ENCODE results near the gene CDC37. TPM values are rescaled to one million over a fixed set of nuclear protein-coding genes. Genes with fewer than 3 reads are reported as not detected.

Gene CDC37
- total RNA-seq, 4 donors from 2014 or later = 128 to 171 (median 152) TPM

DNA sequence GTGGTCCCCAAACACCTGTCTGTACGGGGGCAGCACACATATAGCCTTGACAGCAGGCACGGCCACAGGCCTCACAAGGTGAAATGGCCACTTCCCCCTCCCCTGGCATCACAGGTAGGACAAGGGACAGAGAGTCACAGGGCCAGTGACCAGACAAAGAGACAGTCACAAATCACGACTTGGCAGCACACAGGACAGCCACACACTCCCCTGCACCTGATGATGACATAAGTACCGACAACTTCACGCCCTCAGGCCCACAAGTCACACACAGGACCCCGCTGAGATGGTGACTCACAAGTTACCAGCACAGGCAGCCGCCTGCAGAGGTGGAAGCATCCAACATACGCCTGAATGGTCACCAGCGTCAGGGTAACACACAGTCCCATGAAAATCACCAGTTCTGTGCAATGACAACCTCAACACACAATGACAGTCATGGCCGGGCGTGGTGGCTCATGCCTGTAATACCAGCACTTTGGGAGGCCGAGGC is 39.5 kb downstream of the CDC37 start:
- Histone ChIP-seq H3K4me3 (no peak overlapping the region), H3K27me3 (no peaks in the 10 kb centered on the region), H3K27ac (no peak overlapping the region), H3K9me3 (no peaks in the 10 kb centered on the region), H3K4me1 (no peaks in the 10 kb centered on the region), H3K36me3 (peaks cover 47 to 100% (median 48%) of the 10 kb centered on the region in 3 donors)
- intact Hi-C loops (cut with DNase I) = no loop called here
- DNase-seq = no peak
- TF ChIP-seq CTCF (IDR thresholded peaks at IDR 0.05) = no peak
- no peak for TF ChIP-seq POLR2A (IDR thresholded peaks at IDR 0.05)
- 63 to 73% methylated on average over 7 to 8 of the region's 12 CpGs for WGBS, 2 donors

- no peaks in the 10 kb centered on the region for H3K9me3 ChIP-seq
- H3K36me3 ChIP-seq = peaks cover 36 to 100% (median 50%) of the 10 kb centered on the region in 3 donors
- no peak overlapping the region for H3K4me3 ChIP-seq
- H3K27me3 ChIP-seq = no peaks in the 10 kb centered on the region
- WGBS, 2 donors = 98 to 100% methylated on average over 2 to 9 of the region's 18 CpGs
- DNase-seq = no peak
- H3K4me1 ChIP-seq = no peaks in the 10 kb centered on the region
- TF ChIP-seq CTCF (IDR thresholded peaks at IDR 0.05) (no peak), POLR2A (IDR thresholded peaks at IDR 0.05) (no peak)
- intact Hi-C loops (cut with DNase I) = no loop called here
- H3K27ac ChIP-seq = no peak overlapping the region
Observed at GRCh38 chr19:10362259-10362658, 41.1 kb downstream of the CDC37 start.

- Histone ChIP-seq H3K27ac (no peak overlapping the region), H3K27me3 (no peaks in the 10 kb centered on the region), H3K36me3 (peaks cover 32 to 100% (median 49%) of the 10 kb centered on the region in 3 donors), H3K4me3 (no peak overlapping the region), H3K9me3 (no peaks in the 10 kb centered on the region), H3K4me1 (no peaks in the 10 kb centered on the region)
- DNase-seq = no peak
- intact Hi-C loops (cut with DNase I) = no loop called here
- WGBS, 2 donors = 91 to 93% methylated on average over 5 to 13 of the region's 16 CpGs
- TF ChIP-seq POLR2A (IDR thresholded peaks at IDR 0.05) = no peak
- TF ChIP-seq CTCF (IDR thresholded peaks at IDR 0.05) = no peak
Observed at GRCh38 chr19:10361569-10362011, 41.8 kb downstream of the CDC37 start.

GRCh38 chr19:10356431-10356830 is 46.9 kb downstream of the CDC37 start:
- H3K36me3 ChIP-seq = peaks cover 13 to 100% (median 46%) of the 10 kb centered on the region in 3 donors
- 72 to 94% methylated on average over 3 to 4 of the region's 12 CpGs for whole genome bisulfite sequencing, 2 donors
- intact Hi-C loops (cut with DNase I) = no loop called here

More at GRCh38 chr19:10356431-10356830, 46.9 kb downstream of the CDC37 start:
- peaks cover 0 to 8% (median 0%) of the 10 kb centered on the region in 3 donors for H3K4me1 ChIP-seq
- H3K27me3 ChIP-seq = no peaks in the 10 kb centered on the region
- no peak overlapping the region for H3K4me3 ChIP-seq
- TF ChIP-seq POLR2A (IDR thresholded peaks at IDR 0.05) (no peak), CTCF (IDR thresholded peaks at IDR 0.05) (no peak)
- H3K27ac ChIP-seq = no peak overlapping the region
- H3K9me3 ChIP-seq = no peaks in the 10 kb centered on the region
- no peak for DNase-seq

Measured in esophagus squamous epithelium (tissue), 5 donors.